GM21526 (cell line): Measurements from ENCODE around the gene MGAM2.
"Not testable (repeated sequence)": the region's sequence is repeated elsewhere in the genome, so short reads cannot be mapped to it uniquely, and the experiment has no call there.

ENCODE experiments used
- ATAC-seq: cut with Tn5 transposase; IDR thresholded peaks from one replicate; pipeline ENCODE4 v1.9.1; 2021; ENCODE audit warnings: moderate library complexity; ENCODE audit not compliant: unreplicated experiment, low FRiP score

Gene MGAM2

GRCh38 chr7:142111499-142111898 is at the start of gene MGAM2:
TSS of gene MGAM2 (plus strand) at chr7:142111718. CDS start at chr7:142116874, 5,156 bp downstream.
- no peak for ATAC-seq

- no peak for ATAC-seq
These were observed 47.7 kb upstream of the MGAM2 start for GRCh38 chr7:142063551-142064442.

GRCh38 chr7:142066536-142066935 is 45.0 kb upstream of the MGAM2 start:
- ATAC-seq, result no peak

- no peak for ATAC-seq
These were observed 33.8 kb upstream of the MGAM2 start for GRCh38 chr7:142077762-142078161.

GRCh38 chr7:142083605-142084004 is 27.9 kb upstream of the MGAM2 start:
- ATAC-seq, result no peak

GRCh38 chr7:142085428-142085827 is 26.1 kb upstream of the MGAM2 start:
- no peak for ATAC-seq

- ATAC-seq, result no peak
These were observed 23.4 kb upstream of the MGAM2 start for GRCh38 chr7:142088022-142088714.

GRCh38 chr7:142089035-142089434 is 22.5 kb upstream of the MGAM2 start:
- no peak for ATAC-seq

- no peak for ATAC-seq
These were observed 19.6 kb upstream of the MGAM2 start for GRCh38 chr7:142091961-142092360.

GRCh38 chr7:142094861-142095260 is 16.7 kb upstream of the MGAM2 start:
- ATAC-seq, result no peak

- ATAC-seq, result no peak
These were observed 13.9 kb upstream of the MGAM2 start for GRCh38 chr7:142097571-142097970.

GRCh38 chr7:142098004-142098403 is 13.5 kb upstream of the MGAM2 start:
- no peak for ATAC-seq

GRCh38 chr7:142099347-142099746 is 12.2 kb upstream of the MGAM2 start:
- ATAC-seq, result not testable (repeated sequence)

- no peak for ATAC-seq
These were observed 10.9 kb upstream of the MGAM2 start for GRCh38 chr7:142100634-142101033.

GRCh38 chr7:142101794-142102193 is 9.7 kb upstream of the MGAM2 start:
- not testable (repeated sequence) for ATAC-seq

GRCh38 chr7:142104550-142105527 is 6.7 kb upstream of the MGAM2 start:
- no peak for ATAC-seq

- no peak for ATAC-seq
These were observed 2.6 kb upstream of the MGAM2 start for GRCh38 chr7:142108728-142109505.

- ATAC-seq, result no peak
These were observed 1.4 kb upstream of the MGAM2 start for GRCh38 chr7:142110098-142110497.

GRCh38 chr7:142110638-142111037 is 880 bp upstream of the MGAM2 start:
- no peak for ATAC-seq

- ATAC-seq, result no peak
These were observed 568 bp downstream of the MGAM2 start for GRCh38 chr7:142112086-142112485.
